H1 (cell line): ENCODE measurements around the gene FHIT. TPM values are rescaled to one million over a fixed set of nuclear protein-coding genes. Genes with fewer than 3 reads are reported as not detected.

Experiments
- CTCF ChIA-PET: fragments of 300-600 bp; sonication (Branson Sonifier 250); formaldehyde crosslinking; loops from one replicate; lab custom pipeline; 2021; ENCODE audit not compliant: partially characterized antibody; lab: Charles Lee
- POLR2A ChIA-PET: fragments of 300-600 bp; sonication (Branson Sonifier 250); formaldehyde crosslinking; loops from one replicate; lab custom pipeline; 2021; ENCODE audit warnings: inconsistent platforms; ENCODE audit not compliant: partially characterized antibody; lab: Charles Lee
- DNase-seq, 2 experiments: peaks; one replicate each; pipeline versions ENCODE4 v3.0.0 to v3.0.0-alpha.2; 2010 to 2022; ENCODE audit warnings: low spot score in 2 of 2, low read depth in 1 of 2, mixed read lengths in 1 of 2
- FAIRE-seq: peaks from 2 replicates; lab custom pipeline; 2011; peaks lifted over from hg19 to GRCh38; lab: Jason Lieb, UNC
- H2AFZ ChIP-seq: 2 replicates; pipeline ENCODE4 v1.8.1; 2012; ENCODE audit warnings: low read length, inconsistent platforms
- H2AK5ac ChIP-seq: 2 replicates; pipeline ENCODE4 v1.6.1; 2013; ENCODE audit warnings: low read depth, low read length
- H2BK120ac ChIP-seq: replicated peaks from 2 replicates; pipeline ENCODE3; 2013; ENCODE audit warnings: low read depth, low read length, inconsistent platforms
- H2BK12ac ChIP-seq: 2 replicates; pipeline ENCODE4 v1.6.1; 2013; ENCODE audit warnings: low read depth, low read length
- H2BK15ac ChIP-seq: 2 replicates; pipeline ENCODE4 v1.6.1; 2013; ENCODE audit warnings: low read length
- H2BK20ac ChIP-seq: 2 replicates; pipeline ENCODE4 v1.6.1; 2013; ENCODE audit warnings: low read length
- H2BK5ac ChIP-seq: 2 replicates; pipeline ENCODE4 v1.6.1; 2013; ENCODE audit warnings: low read depth, low read length
- H3K14ac ChIP-seq: 2 replicates; pipeline ENCODE4 v1.6.1; 2013; ENCODE audit warnings: inconsistent platforms; ENCODE audit not compliant: insufficient read length
- H3K18ac ChIP-seq: 2 replicates; pipeline ENCODE4 v1.6.1; 2013; ENCODE audit warnings: low read length; ENCODE audit errors: extremely low read depth
- H3K23ac ChIP-seq: 2 replicates; pipeline ENCODE4 v1.6.1; 2013; ENCODE audit warnings: inconsistent platforms; ENCODE audit not compliant: insufficient read length
- H3K23me2 ChIP-seq: 2 replicates; pipeline ENCODE4 v1.6.1; 2013; ENCODE audit warnings: low read depth, low read length
- H3K27ac ChIP-seq: 2 replicates; pipeline ENCODE4 v1.6.1; 2011; ENCODE audit warnings: low read depth, low read length, inconsistent platforms
- H3K27me3 ChIP-seq, 4 experiments: replicated peaks in 1 of 4; 1 replicate in 1 of 4; 2 replicates in 3 of 4; pipeline versions ENCODE4 v1.6.1 to v1.8.1; 2011 to 2013; ENCODE audit warnings: low read length in 3 of 4, mild to moderate bottlenecking in 3 of 4, inconsistent platforms in 2 of 4, mixed read lengths in 2 of 4, moderate library complexity in 1 of 4; ENCODE audit not compliant: control insufficient read depth in 3 of 4, insufficient read depth in 3 of 4; ENCODE audit errors: extremely low read depth in 1 of 4
- H3K36me3 ChIP-seq, 4 experiments: 2 replicates each; pipeline versions ENCODE4 v1.6.1 to v1.8.1; 2011 to 2013; ENCODE audit warnings: mild to moderate bottlenecking in 4 of 4, low read length in 3 of 4, moderate library complexity in 2 of 4, control low read depth in 1 of 4, inconsistent platforms in 1 of 4; ENCODE audit not compliant: insufficient read depth in 4 of 4, control insufficient read depth in 2 of 4
- H3K4ac ChIP-seq: replicated peaks from 2 replicates; pipeline ENCODE3; 2013; ENCODE audit warnings: low read length, low read depth, mixed read lengths, inconsistent platforms; ENCODE audit not compliant: insufficient read length
- H3K4me1 ChIP-seq, 4 experiments: replicated peaks in 1 of 4; 1 replicate in 1 of 4; 2 replicates in 3 of 4; pipeline versions ENCODE4 v1.6.1 to v1.8.1; 2011 to 2013; ENCODE audit warnings: low read length in 3 of 4, inconsistent platforms in 2 of 4, mixed read lengths in 1 of 4; ENCODE audit not compliant: insufficient read depth in 4 of 4, control insufficient read depth in 3 of 4
- H3K4me2 ChIP-seq, 2 experiments: 2 replicates each; pipeline versions ENCODE4 v1.6.1 to v1.8.1; 2011 to 2013; ENCODE audit warnings: low read depth in 2 of 2, low read length in 2 of 2, control low read depth in 1 of 2, inconsistent platforms in 1 of 2, mild to moderate bottlenecking in 1 of 2; ENCODE audit not compliant: insufficient read depth in 1 of 2
- H3K4me3 ChIP-seq, 4 experiments: fragments of 200-600, 300-600 bp in 1 of 4; sonication (generic), shearing (Covaris generic), sonication (Bioruptor Twin) in 1 of 4; 2 replicates each; pipeline versions ENCODE4 v1.5.1 to v1.8.1; 2011 to 2016; ENCODE audit warnings: low read length in 4 of 4, low read depth in 3 of 4, control low read depth in 2 of 4, inconsistent platforms in 2 of 4, mild to moderate bottlenecking in 2 of 4, mixed read lengths in 1 of 4, moderate library complexity in 1 of 4; ENCODE audit not compliant: insufficient read depth in 2 of 4; ENCODE audit errors: extremely low read depth in 1 of 4
- H3K56ac ChIP-seq: replicated peaks from 2 replicates; pipeline ENCODE3; 2013; ENCODE audit warnings: low read depth, mild to moderate bottlenecking, mixed read lengths, low read length, inconsistent platforms; ENCODE audit not compliant: insufficient read length
- H3K79me1 ChIP-seq: 2 replicates; pipeline ENCODE4 v1.6.1; 2013; ENCODE audit warnings: low read depth, low read length, control low read depth
- H3K79me2 ChIP-seq, 2 experiments: 2 replicates each; pipeline versions ENCODE4 v1.6.1 to v1.8.1; 2012 to 2013; ENCODE audit warnings: low read length in 2 of 2, mild to moderate bottlenecking in 2 of 2, inconsistent platforms in 1 of 2; ENCODE audit not compliant: insufficient read depth in 2 of 2, control insufficient read depth in 1 of 2
- H3K9ac ChIP-seq, 4 experiments: replicated peaks in 1 of 4; 1 replicate in 1 of 4; 2 replicates in 3 of 4; pipeline versions ENCODE4 v1.6.1 to v1.8.1; 2011 to 2013; ENCODE audit warnings: low read depth in 3 of 4, low read length in 3 of 4, control low read depth in 2 of 4, mild to moderate bottlenecking in 2 of 4, moderate library complexity in 2 of 4, inconsistent platforms in 1 of 4; ENCODE audit errors: extremely low read depth in 1 of 4
- H3K9me3 ChIP-seq, 2 experiments: 2 replicates each; pipeline versions ENCODE4 v1.6.1 to v1.8.1; 2012 to 2013; ENCODE audit warnings: mild to moderate bottlenecking in 2 of 2, moderate library complexity in 2 of 2, control low read depth in 1 of 2, inconsistent platforms in 1 of 2, low read depth in 1 of 2, low read length in 1 of 2, mixed read lengths in 1 of 2; ENCODE audit not compliant: insufficient read depth in 2 of 2
- H4K20me1 ChIP-seq, 2 experiments: replicated peaks in 1 of 2; 2 replicates each; pipeline versions ENCODE3 to v1.8.1; 2011 to 2013; ENCODE audit warnings: inconsistent platforms in 2 of 2, low read length in 2 of 2, mild to moderate bottlenecking in 1 of 2; ENCODE audit not compliant: insufficient read depth in 2 of 2, control insufficient read depth in 1 of 2
- H4K5ac ChIP-seq: 2 replicates; pipeline ENCODE4 v1.6.1; 2013; ENCODE audit warnings: low read length, low read depth, mixed read lengths, inconsistent platforms; ENCODE audit not compliant: insufficient read length
- H4K8ac ChIP-seq: 2 replicates; pipeline ENCODE4 v1.8.0; 2013; ENCODE audit warnings: mild to moderate bottlenecking, moderate library complexity, low read length, inconsistent platforms; ENCODE audit not compliant: insufficient read depth; ENCODE audit errors: extremely low read depth
- H4K91ac ChIP-seq: replicated peaks from 2 replicates; pipeline ENCODE3; 2013; ENCODE audit warnings: low read length, mixed read lengths, inconsistent platforms; ENCODE audit not compliant: insufficient read length
- BRCA1 ChIP-seq: IDR thresholded peaks from 2 replicates; pipeline ENCODE4 v1.6.1; 2012; ENCODE audit warnings: low read depth, low read length, improper control_type of control experiment
- HDAC6 ChIP-seq: IDR thresholded peaks from one replicate; pipeline ENCODE4 v1.7.1; 2012; ENCODE audit warnings: low read depth, mild to moderate bottlenecking, inconsistent platforms, low read length, moderate library complexity
- NANOG ChIP-seq: IDR thresholded peaks from 2 replicates; pipeline ENCODE4 v1.6.1; 2011; ENCODE audit warnings: low read length, low read depth, mild to moderate bottlenecking, inconsistent platforms; ENCODE audit not compliant: insufficient read depth, poor library complexity, severe bottlenecking
- SIX5 ChIP-seq: IDR thresholded peaks from 2 replicates; pipeline ENCODE4 v1.6.1; 2011; ENCODE audit warnings: mild to moderate bottlenecking, low read depth, low read length
- TAF7 ChIP-seq: optimal IDR thresholded peaks from 2 replicates; pipeline ENCODE3; 2011; ENCODE audit warnings: low read depth, mild to moderate bottlenecking, inconsistent platforms, low read length, moderate library complexity, borderline replicate concordance
- USF2 ChIP-seq: IDR thresholded peaks from 2 replicates; pipeline ENCODE4 v1.6.1; 2011; ENCODE audit warnings: low read length, improper control_type of control experiment
- YY1 ChIP-seq: IDR thresholded peaks from 2 replicates; pipeline ENCODE4 v1.6.1; 2011; ENCODE audit warnings: low read depth, mild to moderate bottlenecking, low read length
- WGBS, 2 experiments: shearing (Covaris generic) in 1 of 2; methylation state at CpG; one replicate each; pipeline versions ENCODE4 v1.1.6 to v1.1.7; 2013 to 2015; ENCODE audit warnings: low lambda C conversion rate in 2 of 2, mixed read lengths in 2 of 2, inconsistent platforms in 1 of 2, low coverage in 1 of 2, missing lambda C conversion rate in 1 of 2; ENCODE audit not compliant: insufficient replicate concordance in 2 of 2, insufficient coverage in 1 of 2, insufficient read length in 1 of 2; ENCODE audit errors: extremely low coverage in 1 of 2, missing lambda C conversion rate in 1 of 2; 5-methylcytosine and 5-hydroxymethylcytosine counted together
- polyA plus RNA-seq, 7 experiments: library from polyadenylated mRNA; depleted of rRNA in 3 of 7; stranded (reverse) in 5 of 7; unstranded in 2 of 7; fragments of >200 nt in 5 of 7; fragments of 200-250 nt in 2 of 7; gene quantifications; 1 replicate in 5 of 7; 2 replicates in 1 of 7; 4 replicates in 1 of 7; pipeline versions ENCODE4 v1.2.1 to v1.2.3, GENCODE V29; 2011 to 2013; ENCODE audit warnings: missing spikeins in 2 of 7, mixed read lengths in 2 of 7
- total RNA-seq: library from RNA; stranded (reverse); fragmentation: NEBNext Ultra II Directional; extraction: Animal tissue kit (Norgen Biotek cat#: 25700); gene quantifications from 2 replicates; pipeline ENCODE4 v1.2.1, GENCODE V29; 2021

The FHIT gene
- total and polyA plus RNA-seq, 2 of the 8 experiments (the other 6 are each of a cell fraction or from before 2014, with no cell fraction given) = 1.2 to 3.2 TPM

- no peak overlapping the region for H2BK15ac ChIP-seq
- H4K20me1 ChIP-seq = no peaks in the 10 kb centered on the region
- 96% methylated on average over 2 of the region's 2 CpGs; no CpG with 5 or more reads in 1 of the 2 experiments for WGBS, 2 experiments
- no peak overlapping the region for H3K14ac ChIP-seq
- no peaks in the 10 kb centered on the region for H3K79me1 ChIP-seq
- H3K18ac ChIP-seq = no peak overlapping the region
- H3K23ac ChIP-seq = no peak overlapping the region
- H3K36me3 ChIP-seq = no peaks in the 10 kb centered on the region
- H2BK12ac ChIP-seq = no peak overlapping the region
- H2BK120ac ChIP-seq = no peak overlapping the region
- H2AK5ac ChIP-seq = no peak overlapping the region
- POLR2A ChIA-PET = no interaction called here
- no peak overlapping the region for H2BK5ac ChIP-seq
- H3K4me2 ChIP-seq = no peak overlapping the region
- no peak overlapping the region for H3K4ac ChIP-seq
- no peak overlapping the region for H4K8ac ChIP-seq
- H4K91ac ChIP-seq = no peak overlapping the region
- CTCF ChIA-PET = no interaction called here
- no peak for DNase-seq
- TF ChIP-seq HDAC6 = no peak
- no peak for TF ChIP-seq YY1
- no peak for TF ChIP-seq USF2
- no peak for TF ChIP-seq BRCA1
- TF ChIP-seq TAF7 = no peak
- no peak for TF ChIP-seq SIX5
- TF ChIP-seq NANOG = no peak
- FAIRE-seq = no peak
- no peaks in the 10 kb centered on the region for H3K79me2 ChIP-seq
- no peaks in the 10 kb centered on the region; a peak in 1 of 4 replicates for H3K9me3 ChIP-seq
- H3K4me3 ChIP-seq = no peak overlapping the region
- no peak overlapping the region for H3K9ac ChIP-seq
- peaks cover 0 to 3% (median 0%) of the 10 kb centered on the region in 4 experiments; a peak in 1 of 7 replicates for H3K27me3 ChIP-seq
- no peak overlapping the region for H2BK20ac ChIP-seq
- no peak overlapping the region for H3K27ac ChIP-seq
- no peaks in the 10 kb centered on the region for H3K23me2 ChIP-seq
- H2AFZ ChIP-seq = no peak overlapping the region
- H3K56ac ChIP-seq = no peak overlapping the region
- H3K4me1 ChIP-seq = no peaks in the 10 kb centered on the region
- H4K5ac ChIP-seq = no peak overlapping the region
Observed at GRCh38 chr3:61058836-61059235, 192.4 kb downstream of the FHIT start.
